K562 (cell line): ENCODE measurements around the gene GMPR. TPM values are rescaled to one million over a fixed set of nuclear protein-coding genes. Genes with fewer than 3 reads are reported as not detected.

Source experiments
- ATAC-seq: fragments of 200-7000 bp; cut with Tn5 transposase; 3 replicates; pipeline ENCODE4 v1.9.1; 2020; ENCODE audit warnings: moderate library complexity
- BruUV-seq: library from RNA; stranded (reverse); fragments of 400-500 nt; replicated peaks from 2 replicates; lab custom pipeline; 2021; lab: Mats Ljungman, UMichigan
- CTCF ChIA-PET: fragments of 300-600 bp; formaldehyde crosslinking; extraction: SDS; loops from one replicate; lab custom pipeline; 2021; ENCODE audit warnings: low intra/inter-chr PET ratio; lab: Yijun Ruan, JAX
- POLR2A ChIA-PET: fragments of 300-600, 350-650 bp; sonication (Branson Sonifier 250); formaldehyde crosslinking; extraction: SDS; loops from one replicate; lab custom pipeline; 2021; ENCODE audit warnings: antibody characterized with exemption, inconsistent platforms; lab: Yijun Ruan, JAX
- DNase-seq, 4 experiments: peaks; one replicate each; pipeline versions ENCODE4 v3.0.0 to v3.0.0-alpha.2; 2011 to 2018; ENCODE audit warnings: low spot score in 3 of 4, mixed read lengths in 3 of 4; ENCODE audit errors: extremely low read depth in 1 of 4
- FAIRE-seq: peaks from 2 replicates; lab custom pipeline; 2011; peaks lifted over from hg19 to GRCh38; lab: Jason Lieb, UNC
- H2AFZ ChIP-seq: 2 replicates; pipeline ENCODE4 v1.6.0; 2011; ENCODE audit warnings: low read depth, low read length, control low read depth, inconsistent platforms
- H3K27ac ChIP-seq: fragments of 200-600 bp; 3 replicates; pipeline ENCODE4 v1.8.0; 2011; ENCODE audit warnings: low read depth, mild to moderate bottlenecking, control low read depth, inconsistent platforms, low read length, moderate library complexity, mixed read lengths; ENCODE audit errors: extremely low read depth
- H3K27me3 ChIP-seq, 2 experiments: fragments of 300-600 bp in 1 of 2; 2 replicates in 1 of 2; 3 replicates in 1 of 2; pipeline versions ENCODE4 v1.6.0 to v1.8.0; 2011; ENCODE audit warnings: inconsistent platforms in 2 of 2, low read length in 2 of 2, mild to moderate bottlenecking in 1 of 2, mixed read lengths in 1 of 2, moderate library complexity in 1 of 2; ENCODE audit not compliant: control insufficient read depth in 2 of 2, insufficient read depth in 2 of 2
- H3K36me3 ChIP-seq: fragments of 300-600 bp; 3 replicates; pipeline ENCODE4 v1.8.0; 2011; ENCODE audit warnings: mild to moderate bottlenecking, low read length, inconsistent platforms; ENCODE audit not compliant: control insufficient read depth, insufficient read depth
- H3K4me1 ChIP-seq, 2 experiments: fragments of 200-600 bp in 1 of 2; replicated peaks in 1 of 2; 2 replicates in 1 of 2; 3 replicates in 1 of 2; pipeline versions ENCODE4 v1.5.1 to v1.8.0; 2011; ENCODE audit warnings: inconsistent platforms in 2 of 2, low read length in 2 of 2, mild to moderate bottlenecking in 1 of 2, mixed read lengths in 1 of 2, moderate library complexity in 1 of 2; ENCODE audit not compliant: control insufficient read depth in 2 of 2, insufficient read depth in 2 of 2
- H3K4me2 ChIP-seq: 2 replicates; pipeline ENCODE4 v1.6.1; 2011; ENCODE audit warnings: low read length, control low read depth, inconsistent platforms, mixed read lengths; ENCODE audit not compliant: insufficient read depth
- H3K4me3 ChIP-seq: fragments of 200-600 bp; sonication (generic), shearing (Covaris generic); 2 replicates; pipeline ENCODE4 v1.5.1; 2016; ENCODE audit warnings: control low read depth, inconsistent platforms
- H3K79me2 ChIP-seq: fragments of 200-600 bp; 3 replicates; pipeline ENCODE4 v1.8.0; 2011; ENCODE audit warnings: low read length, inconsistent platforms; ENCODE audit not compliant: control insufficient read depth, insufficient read depth
- H3K9ac ChIP-seq, 2 experiments: 2 replicates each; pipeline versions ENCODE4 v1.6.0 to v1.6.1; 2011; ENCODE audit warnings: low read depth in 2 of 2, low read length in 2 of 2, control low read depth in 1 of 2, inconsistent platforms in 1 of 2, mild to moderate bottlenecking in 1 of 2, mixed read lengths in 1 of 2; ENCODE audit not compliant: insufficient read depth in 1 of 2
- H3K9me1 ChIP-seq: one replicate; pipeline ENCODE4 v1.6.0; 2011; ENCODE audit warnings: inconsistent platforms, mild to moderate bottlenecking, low read length, moderate library complexity; ENCODE audit not compliant: control insufficient read depth, insufficient read depth
- H3K9me3 ChIP-seq: replicated peaks from 2 replicates; pipeline ENCODE4 v1.5.1; 2011; ENCODE audit warnings: low read depth, low read length, inconsistent platforms; ENCODE audit not compliant: control insufficient read depth, insufficient read depth
- H4K20me1 ChIP-seq: replicated peaks from 2 replicates; pipeline ENCODE4 v1.6.1; 2011; ENCODE audit warnings: low read length, inconsistent platforms, mixed read lengths; ENCODE audit not compliant: control insufficient read depth, insufficient read depth
- CHD2 ChIP-seq: IDR thresholded peaks from 2 replicates; pipeline ENCODE4 v1.6.1; 2011; ENCODE audit warnings: low read depth, low read length
- ELF4 ChIP-seq: fragments of 450-650 bp; formaldehyde crosslinking; IDR thresholded peaks from 2 replicates; pipeline ENCODE4 v1.4.0; 2022; ENCODE audit warnings: missing genetic modification characterization
- EP300 ChIP-seq: IDR thresholded peaks from 2 replicates; pipeline ENCODE4 v1.6.1; 2012; ENCODE audit warnings: low read length, improper control_type of control experiment
- JUND ChIP-seq, 2 experiments: IDR thresholded peaks; 2 replicates in 1 of 2; 3 replicates in 1 of 2; pipeline ENCODE4 v1.6.1; 2011; ENCODE audit warnings: borderline replicate concordance in 2 of 2, low read depth in 2 of 2, low read length in 2 of 2, improper control_type of control experiment in 1 of 2, missing biosample characterization in 1 of 2, missing genetic modification characterization in 1 of 2, missing genetic modification reagents in 1 of 2
- MXI1 ChIP-seq: IDR thresholded peaks from 2 replicates; pipeline ENCODE4 v1.6.1; 2011; ENCODE audit warnings: low read depth, mild to moderate bottlenecking, improper control_type of control experiment, low read length
- MYC ChIP-seq, 2 experiments: fragments of 250-450 bp in 1 of 2; sonication (Bioruptor Pico) in 1 of 2; IDR thresholded peaks; 2 replicates each; pipeline versions ENCODE4 v1.5.1 to v1.6.1; 2012 to 2021; ENCODE audit warnings: low read depth in 2 of 2, borderline replicate concordance in 1 of 2, improper control_type of control experiment in 1 of 2, low read length in 1 of 2, mild to moderate bottlenecking in 1 of 2, moderate library complexity in 1 of 2
- POU5F1 ChIP-seq: fragments of 150-350 bp; IDR thresholded peaks from 2 replicates; pipeline ENCODE4 v1.6.1; 2014; ENCODE audit warnings: borderline replicate concordance, low read length, low read depth, mild to moderate bottlenecking; ENCODE audit not compliant: partially characterized antibody
- TBP ChIP-seq: optimal IDR thresholded peaks from 2 replicates; pipeline ENCODE3; 2011; ENCODE audit warnings: low read depth, low read length, improper control_type of control experiment
- WHSC1 ChIP-seq: IDR thresholded peaks from one replicate; pipeline ENCODE4 v1.6.1; 2012; ENCODE audit warnings: low read length, control low read depth, inconsistent platforms
- ZC3H8 ChIP-seq: fragments of 450-650 bp; IDR thresholded peaks from 2 replicates; pipeline ENCODE4 v1.6.1; 2017
- ZNF589 ChIP-seq: fragments of 200-800 bp; sonication (Bioruptor generic); IDR thresholded peaks from 2 replicates; pipeline ENCODE4 v1.6.1; 2016; ENCODE audit warnings: low read depth, missing genetic modification characterization, missing compliant biosample characterization
- WGBS: fragments of 100-300 bp; shearing (Covaris generic); methylation state at CpG from one replicate; pipeline ENCODE4 v1.1.6; 2016; ENCODE audit warnings: low coverage, mixed read lengths; ENCODE audit not compliant: insufficient coverage; ENCODE audit errors: missing lambda C conversion rate; 5-methylcytosine and 5-hydroxymethylcytosine counted together
- in situ Hi-C: fragments of 300-500 bp; cut with MboI; formaldehyde crosslinking; loops from 4 replicates; pipeline ENCODE4 v1.15.0; 2018; ENCODE audit warnings: inconsistent platforms, mixed read lengths
- intact Hi-C: fragments of 100-400 bp; cut with micrococcal nuclease; formaldehyde crosslinking; loops from 2 replicates; pipeline ENCODE4 v1.14.2; 2022
- polyA plus RNA-seq, 8 experiments: library from polyadenylated mRNA; depleted of rRNA in 4 of 8; stranded (reverse) in 5 of 8; unstranded in 3 of 8; fragments of >200 nt; fragmentation: Nextera tagmentation in 2 of 8; fragmentation: Illumina TruSeq in 1 of 8; extraction: Ambion mirVana in 2 of 8; extraction: Trizol in 1 of 8; gene quantifications; 2 replicates each; pipeline versions ENCODE4 v1.2.1 to v1.2.3, GENCODE V29; 2011 to 2014; ENCODE audit warnings: inconsistent platforms in 1 of 8, missing spikeins in 1 of 8
- total RNA-seq, 7 experiments: library from RNA; depleted of rRNA in 6 of 7; stranded (reverse); fragments of >200 nt in 6 of 7; fragmentation: Illumina TruSeq in 2 of 7; extraction: Trizol in 2 of 7; gene quantifications; 2 replicates each; pipeline versions ENCODE4 v1.2.1 to v1.2.3, GENCODE V29; 2011 to 2021; ENCODE audit warnings: low replicate concordance in 1 of 7
- TF ChIP-seq, protein P1 (sequence below): fragments of 450-650 bp; formaldehyde crosslinking; IDR thresholded peaks from 2 replicates; pipeline ENCODE4 v1.4.0; 2020; ENCODE audit warnings: mild to moderate bottlenecking, mixed read lengths
- TF ChIP-seq, protein P2 (sequence below), 2 experiments: IDR thresholded peaks in 1 of 2; conservative IDR thresholded peaks in 1 of 2; 2 replicates each; pipeline ENCODE4 v1.6.1; 2016; ENCODE audit warnings: low read depth in 2 of 2, mild to moderate bottlenecking in 1 of 2, missing compliant biosample characterization in 1 of 2, missing genetic modification characterization in 1 of 2, moderate library complexity in 1 of 2
- TF ChIP-seq, protein P3 (sequence below): fragments of 200-400 bp; formaldehyde crosslinking; IDR thresholded peaks from 2 replicates; pipeline ENCODE4 v1.6.1; 2017; ENCODE audit warnings: mild to moderate bottlenecking, low read depth, low read length, moderate library complexity

The GMPR gene
- total and polyA plus RNA-seq, 9 of the 15 experiments (the other 6 are each of a cell fraction or from before 2014, with no cell fraction given) = 34.6 to 83.7 (median 49.8) TPM

DNA sequence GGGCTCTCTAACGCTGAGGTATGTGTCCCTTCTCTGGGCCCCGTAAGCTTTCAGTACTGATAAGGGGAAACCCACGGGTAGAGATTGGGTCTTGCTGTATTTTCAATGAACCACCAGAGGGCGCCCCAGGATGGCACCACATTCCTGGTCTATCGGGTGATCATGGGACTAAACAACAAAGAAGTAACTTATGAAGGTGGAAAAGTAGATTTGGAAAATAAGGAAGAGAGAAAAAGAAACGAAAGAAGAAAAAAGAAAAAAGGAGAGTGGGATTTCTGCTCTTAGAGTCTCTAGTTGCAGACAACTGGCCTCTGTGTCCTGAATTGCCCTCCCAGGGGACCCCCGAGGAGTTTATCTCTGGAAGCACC, 93.8 kb downstream of the GMPR start:
- CTCF ChIA-PET = interaction anchor here (0.6 to 3.7 kb wide), 10 partner anchors 14 to 641 kb away, joined by 3 to 68 read pairs (median 4); no protein-coding TSS in a partner anchor
- 4% methylated on average over 7 of the region's 7 CpGs for WGBS
- no peaks in the 10 kb centered on the region for H4K20me1 ChIP-seq
- H3K36me3 ChIP-seq = no peaks in the 10 kb centered on the region
- H3K27me3 ChIP-seq = no peaks in the 10 kb centered on the region; a peak in 1 of 5 replicates
- no peaks in the 10 kb centered on the region for H3K79me2 ChIP-seq
- in situ Hi-C loops = loop anchor here (5.0 kb wide), 2 partner anchors 70 to 435 kb away; no protein-coding TSS in a partner anchor
- no peak overlapping the region; a peak in 1 of 4 replicates for H3K9ac ChIP-seq
- no peak overlapping the region for H3K27ac ChIP-seq
- BruUV-seq = no TSS peak
- H3K4me3 ChIP-seq = no peak overlapping the region
- DNase-seq (peak; percentile 91 to 92 (median 91)), FAIRE-seq (peak; percentile 96), ATAC-seq (peak; percentile 91)
- H3K4me2 ChIP-seq = peak overlapping the region; percentile 72
- peaks cover 9 to 12% of the 10 kb centered on the region in 2 experiments; a peak in 4 of 5 replicates for H3K4me1 ChIP-seq
- intact Hi-C loops = loop anchor here (1.0 to 5.0 kb wide), 5 partner anchors 77 to 755 kb away; partner anchors contain the start of gene ATXN1
- H3K9me3 ChIP-seq = no peaks in the 10 kb centered on the region
- peak overlapping the region; percentile 43 for H2AFZ ChIP-seq
- POLR2A ChIA-PET = interaction anchor here (0.6 kb wide), 1 partner anchor 37 kb away, joined by 3 read pairs; no protein-coding TSS in a partner anchor
- no peaks in the 10 kb centered on the region for H3K9me1 ChIP-seq
- 0 out of 2 replicates have a peak, but pooled peaks have one; percentile 57 for TF ChIP-seq JUND (IDR thresholded peaks at IDR 0.05; ENCODE audit: borderline replicate concordance, low read depth, low read length)
- no peak; the same call in 2 of the 3 replicates for TF ChIP-seq JUND (tag; IDR thresholded peaks at IDR 0.05; ENCODE audit: borderline replicate concordance, low read depth, low read length)
- TF ChIP-seq, protein P1, sequence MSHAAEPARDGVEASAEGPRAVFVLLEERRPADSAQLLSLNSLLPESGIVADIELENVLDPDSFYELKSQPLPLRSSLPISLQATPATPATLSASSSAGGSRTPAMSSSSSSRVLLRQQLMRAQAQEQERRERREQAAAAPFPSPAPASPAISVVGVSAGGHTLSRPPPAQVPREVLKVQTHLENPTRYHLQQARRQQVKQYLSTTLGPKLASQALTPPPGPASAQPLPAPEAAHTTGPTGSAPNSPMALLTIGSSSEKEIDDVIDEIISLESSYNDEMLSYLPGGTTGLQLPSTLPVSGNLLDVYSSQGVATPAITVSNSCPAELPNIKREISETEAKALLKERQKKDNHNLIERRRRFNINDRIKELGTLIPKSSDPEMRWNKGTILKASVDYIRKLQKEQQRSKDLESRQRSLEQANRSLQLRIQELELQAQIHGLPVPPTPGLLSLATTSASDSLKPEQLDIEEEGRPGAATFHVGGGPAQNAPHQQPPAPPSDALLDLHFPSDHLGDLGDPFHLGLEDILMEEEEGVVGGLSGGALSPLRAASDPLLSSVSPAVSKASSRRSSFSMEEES = peak; percentile 45
- TF ChIP-seq WHSC1 = no peak
- TF ChIP-seq, protein P2, sequence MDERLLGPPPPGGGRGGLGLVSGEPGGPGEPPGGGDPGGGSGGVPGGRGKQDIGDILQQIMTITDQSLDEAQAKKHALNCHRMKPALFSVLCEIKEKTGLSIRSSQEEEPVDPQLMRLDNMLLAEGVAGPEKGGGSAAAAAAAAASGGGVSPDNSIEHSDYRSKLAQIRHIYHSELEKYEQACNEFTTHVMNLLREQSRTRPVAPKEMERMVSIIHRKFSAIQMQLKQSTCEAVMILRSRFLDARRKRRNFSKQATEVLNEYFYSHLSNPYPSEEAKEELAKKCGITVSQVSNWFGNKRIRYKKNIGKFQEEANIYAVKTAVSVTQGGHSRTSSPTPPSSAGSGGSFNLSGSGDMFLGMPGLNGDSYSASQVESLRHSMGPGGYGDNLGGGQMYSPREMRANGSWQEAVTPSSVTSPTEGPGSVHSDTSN (CRISPR knock-in tag; IDR thresholded peaks at IDR 0.05; ENCODE audit: low read depth) = no peak
- TF ChIP-seq, protein P2 (tag; conservative IDR thresholded peaks at IDR 0.05; ENCODE audit: low read depth) = no peak
- no peak for TF ChIP-seq ZNF589 (CRISPR knock-in tag)
- peak; percentile 16 for TF ChIP-seq TBP
- TF ChIP-seq CHD2 = no peak
- TF ChIP-seq MXI1 = no peak
- TF ChIP-seq MYC (IDR thresholded peaks at IDR 0.05; ENCODE audit: low read depth, low read length) = no peak
- TF ChIP-seq MYC (CRISPR knock-in tag; IDR thresholded peaks at IDR 0.05; ENCODE audit: borderline replicate concordance, low read depth) = no peak
- peak; percentile 35; the same call in 1 of the 2 replicates for TF ChIP-seq EP300
- TF ChIP-seq, protein P3, sequence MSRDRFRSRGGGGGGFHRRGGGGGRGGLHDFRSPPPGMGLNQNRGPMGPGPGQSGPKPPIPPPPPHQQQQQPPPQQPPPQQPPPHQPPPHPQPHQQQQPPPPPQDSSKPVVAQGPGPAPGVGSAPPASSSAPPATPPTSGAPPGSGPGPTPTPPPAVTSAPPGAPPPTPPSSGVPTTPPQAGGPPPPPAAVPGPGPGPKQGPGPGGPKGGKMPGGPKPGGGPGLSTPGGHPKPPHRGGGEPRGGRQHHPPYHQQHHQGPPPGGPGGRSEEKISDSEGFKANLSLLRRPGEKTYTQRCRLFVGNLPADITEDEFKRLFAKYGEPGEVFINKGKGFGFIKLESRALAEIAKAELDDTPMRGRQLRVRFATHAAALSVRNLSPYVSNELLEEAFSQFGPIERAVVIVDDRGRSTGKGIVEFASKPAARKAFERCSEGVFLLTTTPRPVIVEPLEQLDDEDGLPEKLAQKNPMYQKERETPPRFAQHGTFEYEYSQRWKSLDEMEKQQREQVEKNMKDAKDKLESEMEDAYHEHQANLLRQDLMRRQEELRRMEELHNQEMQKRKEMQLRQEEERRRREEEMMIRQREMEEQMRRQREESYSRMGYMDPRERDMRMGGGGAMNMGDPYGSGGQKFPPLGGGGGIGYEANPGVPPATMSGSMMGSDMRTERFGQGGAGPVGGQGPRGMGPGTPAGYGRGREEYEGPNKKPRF = no peak
- TF ChIP-seq ZC3H8 = no peak
- TF ChIP-seq POU5F1 = no peak
- 0 out of 2 replicates have a peak, but pooled peaks have one; percentile 41 for TF ChIP-seq ELF4
